Muscle of back (tissue), 11 donors: Measurements from ENCODE around the gene PCCA. TPM values are rescaled to one million over a fixed set of nuclear protein-coding genes. Genes with fewer than 3 reads are reported as not detected.
"Not testable (repeated sequence)": the region's sequence is repeated elsewhere in the genome, so short reads cannot be mapped to it uniquely, and the experiment has no call there.

Source experiments
- DNase-seq, 3 donors: peaks; one replicate each; pipeline versions ENCODE4 v3.0.0 to v3.0.0-alpha.2; 2013
- polyA plus RNA-seq, 10 donors: library from polyadenylated mRNA; unstranded; fragments of 120-200 nt; gene quantifications; one replicate each; pipeline ENCODE4 v1.2.1, GENCODE V29; 2013; ENCODE audit not compliant: insufficient read length in 10 of 10

Gene PCCA
- polyA plus RNA-seq, 10 donors, result 23.8 to 41.1 (median 30.3) TPM

- DNase-seq, result no peak
Measured at GRCh38 chr13:100356426-100356825, 267.5 kb downstream of the PCCA start.

- no peak for DNase-seq
Measured at GRCh38 chr13:100356889-100357288, 268.0 kb downstream of the PCCA start.

GRCh38 chr13:100357764-100358163 is 268.9 kb downstream of the PCCA start:
- DNase-seq, result no peak

- no peak for DNase-seq
Measured at GRCh38 chr13:100361504-100361903, 272.6 kb downstream of the PCCA start.

GRCh38 chr13:100362371-100362770 is 273.5 kb downstream of the PCCA start:
- no peak for DNase-seq

GRCh38 chr13:100362781-100363180 is 273.9 kb downstream of the PCCA start:
- no peak for DNase-seq

DNA sequence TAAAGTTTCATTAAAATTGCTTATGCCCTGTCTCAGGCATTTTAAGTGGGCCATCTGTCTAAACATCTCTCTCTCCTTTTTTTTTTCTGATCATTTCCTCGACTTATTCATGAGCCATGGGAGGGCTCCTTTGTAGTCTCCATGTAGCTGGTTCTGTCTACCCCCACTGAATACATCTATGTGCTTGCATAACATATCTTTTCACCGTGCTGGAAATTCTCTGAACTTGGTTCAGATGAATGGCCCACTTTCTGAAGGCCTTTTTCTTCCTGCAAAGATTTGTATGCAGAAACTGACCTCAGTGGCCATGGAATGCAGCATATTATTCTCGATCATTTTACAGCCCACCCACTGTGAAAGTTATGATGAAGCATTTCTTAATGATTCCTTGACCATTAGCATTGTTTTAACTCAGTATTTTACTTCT is 274.4 kb downstream of the PCCA start:
- peak in 1 of 3 donors; percentile 14 for DNase-seq

- no peak for DNase-seq
Measured at GRCh38 chr13:100363874-100364273, 275.0 kb downstream of the PCCA start.

- DNase-seq, result no peak
Measured at GRCh38 chr13:100364591-100364990, 275.7 kb downstream of the PCCA start.

GRCh38 chr13:100365680-100366079 is 276.8 kb downstream of the PCCA start:
- DNase-seq, result no peak

DNA sequence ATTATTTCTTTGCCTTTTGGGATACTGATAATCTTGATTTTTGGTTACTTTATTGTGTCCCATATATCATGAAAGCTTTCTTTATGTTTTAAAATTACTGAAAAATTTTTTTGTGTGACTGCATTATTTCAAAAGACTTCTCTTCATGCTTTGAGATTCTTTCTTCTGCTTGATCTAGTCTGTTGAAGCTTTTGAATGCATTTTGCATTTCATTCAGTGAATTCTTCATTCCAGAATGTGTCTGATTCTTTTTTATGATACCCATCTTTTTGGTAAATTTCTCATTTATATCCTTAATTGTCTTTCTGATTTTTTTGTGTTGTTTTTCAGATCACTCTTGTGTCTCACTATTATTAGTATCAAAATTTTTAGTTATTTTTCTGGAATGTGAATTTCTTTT is 289.6 kb downstream of the PCCA start:
- no peak for DNase-seq

GRCh38 chr13:100381595-100382224 is 292.8 kb downstream of the PCCA start:
- no peak for DNase-seq

GRCh38 chr13:100382785-100383184 is 293.9 kb downstream of the PCCA start:
- DNase-seq, result no peak

DNA sequence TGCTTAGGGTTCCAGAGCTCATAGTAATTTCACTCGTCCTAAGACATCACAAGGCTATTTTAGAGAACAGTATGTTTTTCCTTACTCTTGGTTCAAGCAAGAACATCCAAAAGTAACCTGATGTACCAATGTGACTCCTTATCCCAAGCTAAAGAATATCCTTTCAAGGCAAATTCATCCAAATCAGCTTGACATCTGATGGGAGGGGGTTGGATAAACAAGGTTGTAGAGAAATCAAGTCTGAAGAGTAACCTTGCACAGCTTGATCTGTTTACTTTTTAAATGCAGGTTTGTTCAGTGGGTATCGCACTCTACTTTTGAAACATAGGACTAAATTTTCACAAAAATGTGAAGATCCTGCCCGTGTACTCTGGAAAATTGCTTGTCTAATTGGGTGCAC is 298.5 kb downstream of the PCCA start:
- no peak for DNase-seq

GRCh38 chr13:100388150-100388549 is 299.3 kb downstream of the PCCA start:
- DNase-seq, result not testable (repeated sequence)

DNA sequence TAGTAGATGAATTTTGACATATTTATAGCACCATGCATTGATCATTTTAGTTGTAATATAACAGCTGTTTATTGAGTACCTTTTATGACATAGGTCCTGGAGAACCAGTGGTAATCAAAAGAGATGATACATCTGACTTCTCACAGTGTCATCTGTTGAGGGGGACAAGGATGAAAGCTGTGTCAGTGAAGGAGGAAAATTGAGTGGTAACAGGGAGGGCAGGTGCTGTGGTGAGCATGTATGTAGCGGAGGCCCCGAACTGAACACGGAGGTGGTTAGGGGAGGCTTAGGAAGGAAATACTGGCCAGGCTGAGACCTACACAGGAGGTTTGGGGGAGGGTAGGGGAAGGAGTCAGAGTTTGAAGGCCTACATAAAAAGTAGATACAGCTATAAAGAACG is 300.0 kb downstream of the PCCA start:
- no peak for DNase-seq

- DNase-seq, result no peak
Measured at GRCh38 chr13:100389617-100390016, 300.7 kb downstream of the PCCA start.

DNA sequence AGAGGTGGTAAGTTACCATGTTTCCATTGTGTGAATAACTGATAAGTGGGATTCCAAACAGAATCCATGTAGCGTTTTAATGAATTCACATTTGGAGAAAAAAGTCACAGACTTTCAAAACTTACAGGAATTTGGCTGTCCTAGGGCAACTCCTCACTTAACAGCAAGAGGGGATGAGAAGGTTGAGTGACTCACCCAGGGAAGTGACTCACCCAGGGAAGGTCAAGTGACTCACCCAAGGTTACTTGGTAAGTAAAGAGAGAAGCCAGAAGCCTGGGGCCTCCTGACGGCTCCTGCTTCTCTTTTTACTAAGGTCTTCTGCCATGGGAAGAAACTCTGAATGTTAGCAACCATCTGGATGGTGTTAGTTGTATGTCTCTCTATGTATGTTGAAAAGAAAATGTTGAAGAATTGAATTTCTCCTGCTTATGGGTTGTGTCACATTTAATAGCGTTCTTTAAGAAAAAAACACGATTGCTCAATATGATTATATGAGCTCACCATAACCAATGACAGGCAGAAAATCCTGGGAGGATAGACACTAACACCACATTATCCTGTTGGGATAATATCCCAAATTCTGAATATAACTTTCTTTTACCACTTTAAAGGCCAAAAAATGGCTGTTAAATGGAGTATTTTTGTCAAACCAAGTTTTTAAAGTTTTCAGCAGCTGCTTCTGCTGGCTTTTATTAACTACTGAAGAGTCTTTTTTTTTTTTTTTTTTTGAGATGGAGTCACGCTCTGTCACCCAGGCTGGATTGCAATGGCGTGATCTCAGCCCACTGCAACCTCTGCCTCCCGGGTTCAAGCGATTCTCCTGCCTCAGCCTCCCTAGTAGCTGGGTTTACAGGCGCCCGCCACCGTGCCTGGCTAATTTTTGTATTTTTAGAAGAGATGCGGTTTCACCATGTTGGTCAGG is 304.1 kb downstream of the PCCA start:
- peak; percentile 31 to 97 (median 59) for DNase-seq

DNA sequence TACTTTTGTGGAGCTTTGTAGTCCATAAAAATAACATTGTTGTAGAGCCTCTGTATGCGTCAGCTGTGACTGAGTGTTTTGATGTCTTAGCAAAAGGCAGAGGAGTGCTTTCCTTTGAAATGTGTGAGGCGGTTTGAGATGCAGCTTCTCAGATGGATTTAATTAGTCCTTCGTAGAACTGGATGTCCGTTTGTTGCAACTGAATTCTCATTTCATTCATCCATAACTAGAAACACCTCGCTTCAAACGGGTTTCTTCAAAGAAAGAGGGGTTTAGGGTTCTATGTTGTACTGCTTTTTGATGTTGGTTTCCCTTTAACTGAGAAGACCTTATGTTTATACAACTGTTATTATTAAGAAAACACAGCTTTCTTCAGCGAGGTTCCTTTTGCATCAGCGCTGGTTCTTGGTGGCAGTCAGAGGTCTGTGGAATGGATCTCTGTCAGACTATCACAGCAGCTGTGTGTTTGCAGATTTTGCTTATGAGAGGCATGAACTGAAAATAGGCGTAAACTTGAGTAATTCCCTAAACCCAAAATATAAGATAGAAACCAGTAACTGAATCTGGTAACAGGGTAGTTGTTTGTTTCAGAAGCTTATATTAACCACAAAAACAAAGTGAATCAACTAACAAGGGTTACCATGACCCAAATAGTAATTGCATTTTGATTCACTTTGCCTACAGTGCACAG is 305.3 kb downstream of the PCCA start:
- DNase-seq, result peak in 1 of 3 donors; percentile 80

DNA sequence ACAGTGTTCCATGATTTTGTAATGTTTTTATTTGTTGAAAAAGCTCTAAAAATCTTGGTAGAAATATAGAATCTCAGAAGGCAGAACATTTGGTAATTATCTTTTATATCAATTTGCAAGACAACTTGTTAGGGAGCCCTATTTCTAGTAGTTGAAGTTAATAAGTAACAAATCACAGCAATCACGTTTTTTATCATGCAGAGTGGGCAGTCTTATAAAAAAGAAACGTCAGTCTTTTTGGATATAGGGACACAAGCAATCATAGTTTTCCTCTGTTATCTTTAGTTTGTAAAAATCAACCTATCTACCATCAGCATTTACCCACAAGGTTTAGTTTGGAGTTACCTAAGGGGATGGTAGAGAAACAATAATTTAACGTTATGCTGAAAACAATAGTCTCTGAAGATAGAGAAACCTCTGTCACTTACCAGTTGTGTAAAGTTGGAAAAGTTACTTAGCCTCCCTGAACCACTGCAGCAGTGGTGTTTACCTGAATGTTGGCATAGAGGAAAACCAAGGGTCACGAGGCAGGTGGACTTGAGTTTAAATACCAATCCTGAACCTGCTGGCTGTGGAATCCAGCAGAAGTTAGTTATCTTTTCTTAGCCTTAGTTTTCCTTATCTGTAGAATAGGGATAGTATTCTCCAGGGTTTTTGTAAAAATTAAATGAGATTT is 306.9 kb downstream of the PCCA start:
- DNase-seq, result no peak

DNA sequence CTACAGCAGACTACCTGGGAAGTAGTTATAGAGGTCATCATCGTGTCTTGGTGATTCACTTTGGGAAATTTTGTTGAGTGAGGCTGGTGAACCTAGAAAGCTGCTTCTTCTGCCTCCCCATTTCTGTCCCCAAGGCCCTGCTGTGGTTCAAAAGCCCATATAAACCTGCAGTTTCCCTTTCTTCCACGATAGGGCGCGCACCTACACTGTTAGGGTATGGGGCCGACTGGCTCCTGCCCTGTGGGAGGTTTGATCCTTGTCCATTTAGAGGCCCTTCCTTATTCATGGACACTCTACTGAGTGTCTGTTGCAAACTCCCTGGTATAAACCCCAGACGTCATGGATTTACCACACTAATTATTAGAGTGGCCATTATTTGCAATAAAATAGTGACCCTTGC is 307.9 kb downstream of the PCCA start:
- DNase-seq, result no peak

DNA sequence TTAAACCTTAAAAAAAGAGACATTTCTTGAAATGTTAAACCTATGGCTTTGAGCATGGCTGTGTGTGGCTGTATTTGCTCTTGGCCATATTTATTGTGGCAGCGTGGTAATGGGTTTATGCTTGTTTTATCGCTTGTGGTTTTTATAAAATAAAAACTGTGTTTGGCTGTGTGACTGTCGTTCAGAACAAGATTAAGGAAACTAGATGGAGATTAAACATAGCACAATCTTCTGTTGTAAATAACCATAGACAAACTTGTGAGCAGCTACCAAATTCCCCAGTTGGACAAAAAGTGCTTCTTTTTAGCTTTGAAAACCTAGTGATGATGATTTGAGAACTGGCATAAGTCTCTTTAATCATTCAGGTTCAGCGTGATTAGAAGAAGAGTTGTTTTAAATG is 308.7 kb downstream of the PCCA start:
- no peak for DNase-seq
